Stimulated activated naive CD4-positive, alpha-beta T cell treated with Interleukin-2 at 50 U/mL for 16 hours (primary cell): Measurements from ENCODE around the gene MYCBP2.

ENCODE experiments used
- DNase-seq: peaks from one replicate; lab custom pipeline; 2025; lab: John Stamatoyannopoulos, UW

MYCBP2 gene

DNA sequence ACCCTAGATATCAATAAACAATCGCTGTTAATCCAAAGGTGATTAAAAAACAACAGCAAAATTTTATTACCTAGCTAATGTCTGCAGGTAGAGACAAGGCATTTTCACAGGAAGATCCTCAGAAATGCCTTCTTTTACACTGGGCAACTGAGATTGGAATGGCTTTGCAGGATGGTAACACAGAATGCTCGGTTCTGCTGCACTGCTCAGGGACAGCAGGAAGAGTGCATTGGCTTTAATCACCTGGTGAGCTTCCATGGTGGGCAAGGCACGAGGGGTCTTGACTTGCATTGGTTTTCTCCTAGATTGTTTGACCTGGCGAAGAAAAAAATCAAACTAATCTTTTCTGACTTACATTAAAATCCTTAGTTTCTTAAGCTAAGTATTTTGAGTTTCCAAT is 231.6 kb downstream of the MYCBP2 start:
- DNase-seq: no peak

DNA sequence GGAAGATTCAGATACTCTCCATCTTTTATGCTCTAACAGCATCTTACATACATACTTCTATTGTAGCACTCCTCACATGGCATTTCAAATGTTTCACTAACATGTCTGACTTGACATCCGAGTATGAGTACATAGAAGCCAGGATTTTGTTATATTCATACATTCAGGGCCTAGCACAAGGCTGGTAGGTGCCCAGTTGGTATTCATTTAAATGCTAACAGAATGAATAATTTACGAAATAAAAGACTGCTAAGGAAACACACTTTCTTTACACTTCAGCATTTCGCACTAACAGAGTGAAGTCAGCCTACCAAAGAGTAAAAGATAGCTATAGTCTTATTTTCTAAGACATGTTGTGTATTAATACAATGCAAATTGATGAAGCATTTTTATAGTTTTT is 232.1 kb downstream of the MYCBP2 start:
- no peak for DNase-seq

DNA sequence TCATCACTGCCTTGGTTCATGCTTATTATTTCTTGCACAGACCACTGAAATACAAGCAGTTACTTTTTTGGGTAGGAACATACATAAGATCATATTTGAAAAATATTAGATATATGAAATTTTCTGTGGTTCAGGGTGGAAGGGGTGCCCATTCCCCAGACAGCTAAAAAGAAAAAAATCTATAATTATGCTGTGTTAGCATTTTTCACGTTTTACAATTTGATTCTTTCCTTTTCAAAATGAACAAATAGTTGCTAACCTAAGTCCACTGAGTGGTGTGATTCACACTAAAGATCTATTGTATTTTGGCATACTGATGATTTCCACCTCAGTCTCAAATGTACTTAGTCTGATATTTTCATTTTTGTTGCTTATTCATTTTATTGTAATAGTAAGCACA is 233.2 kb downstream of the MYCBP2 start:
- no peak for DNase-seq

DNA sequence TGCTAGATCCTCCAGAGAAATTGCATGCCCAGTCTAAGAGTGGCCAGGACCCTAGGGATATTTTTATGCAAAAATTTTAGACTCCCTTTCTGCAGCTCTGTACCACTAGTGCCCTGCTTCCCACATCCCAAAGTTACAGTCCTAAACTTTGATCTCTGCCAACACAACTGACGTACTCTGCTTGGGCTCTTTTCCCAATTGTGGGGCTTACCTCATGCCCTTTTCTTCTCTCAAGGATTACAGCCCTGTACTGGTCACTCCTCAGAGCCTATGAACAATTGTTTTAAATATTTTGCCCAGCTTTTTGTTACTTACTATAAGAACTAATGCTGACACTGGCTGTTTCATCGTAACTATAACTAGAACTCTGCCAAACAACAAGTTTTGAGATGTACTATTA is 242.1 kb downstream of the MYCBP2 start:
- no peak for DNase-seq

DNA sequence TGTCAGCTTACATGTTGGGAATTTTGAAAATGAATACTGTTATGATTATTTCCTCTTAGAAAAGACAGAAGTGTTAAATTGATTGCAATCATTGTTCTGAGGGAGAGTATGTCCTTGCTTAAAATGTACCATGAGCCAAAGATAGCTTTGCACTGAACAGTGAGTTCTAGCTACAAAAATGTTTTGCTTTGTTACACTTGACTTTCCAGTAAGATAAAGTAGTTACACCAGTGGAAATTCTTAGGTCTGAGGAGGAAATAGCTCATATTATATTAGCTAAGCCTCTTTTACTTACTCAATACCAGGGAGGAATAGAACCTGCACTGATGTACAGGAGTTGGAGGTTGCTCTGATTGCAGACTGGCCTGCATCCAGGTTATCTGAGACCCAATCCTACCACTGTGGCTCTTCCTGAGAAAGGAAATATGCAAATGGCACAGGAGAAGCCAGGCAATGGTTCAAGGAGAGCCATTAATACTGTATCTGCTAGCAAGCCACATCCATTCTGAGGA is 246.9 kb downstream of the MYCBP2 start:
- DNase-seq: no peak

DNA sequence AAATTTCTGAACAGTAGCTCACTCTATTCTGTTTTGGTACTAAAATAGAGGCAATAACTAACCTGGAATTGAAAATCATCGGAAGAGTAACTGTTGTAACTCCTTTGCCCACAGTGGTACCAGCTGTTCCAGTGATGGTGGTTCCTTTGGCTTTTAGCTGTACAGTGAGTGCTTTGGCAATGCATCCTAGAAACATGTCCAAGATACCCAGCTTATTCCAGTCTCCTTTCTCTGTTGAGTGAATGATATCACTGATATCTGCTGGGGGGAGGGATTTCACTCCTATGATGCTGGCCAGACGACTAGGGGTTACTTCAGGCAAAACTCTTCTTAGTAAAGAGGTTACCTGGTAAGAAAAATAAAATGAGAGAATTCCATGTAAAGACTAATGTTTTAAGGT is 259.4 kb downstream of the MYCBP2 start:
- DNase-seq: no peak

DNA sequence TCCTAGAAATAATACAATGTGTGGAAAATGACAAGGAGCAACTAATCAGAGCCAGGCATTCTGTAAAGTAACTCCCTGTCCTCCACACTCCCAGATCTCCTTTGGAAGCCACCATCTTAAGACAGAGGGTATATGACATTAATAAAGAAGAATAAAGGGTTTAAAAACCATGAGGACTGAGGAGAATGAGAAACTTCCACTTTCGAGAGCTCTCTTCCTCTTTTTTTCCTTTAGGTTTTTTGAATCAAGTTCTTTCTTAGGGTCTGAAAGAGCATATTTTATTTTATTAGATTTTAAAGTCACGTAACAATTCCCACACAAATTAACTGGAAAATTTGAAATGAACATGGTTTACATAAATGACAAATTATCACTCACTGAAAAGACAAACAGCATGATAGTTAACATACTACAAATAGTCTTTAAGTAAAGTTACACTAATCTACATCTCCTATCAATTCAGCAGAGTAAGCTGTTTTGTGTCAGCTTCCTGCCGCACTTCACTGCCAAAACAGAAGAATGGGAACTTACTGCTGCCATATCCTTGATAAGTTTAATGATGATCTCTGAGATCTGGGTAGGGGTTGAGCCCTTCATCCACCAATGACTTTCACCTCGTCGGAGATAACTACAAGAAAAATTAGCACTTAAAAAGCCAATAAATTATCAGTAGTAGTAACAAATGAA is 261.3 kb downstream of the MYCBP2 start:
- DNase-seq: no peak

DNA sequence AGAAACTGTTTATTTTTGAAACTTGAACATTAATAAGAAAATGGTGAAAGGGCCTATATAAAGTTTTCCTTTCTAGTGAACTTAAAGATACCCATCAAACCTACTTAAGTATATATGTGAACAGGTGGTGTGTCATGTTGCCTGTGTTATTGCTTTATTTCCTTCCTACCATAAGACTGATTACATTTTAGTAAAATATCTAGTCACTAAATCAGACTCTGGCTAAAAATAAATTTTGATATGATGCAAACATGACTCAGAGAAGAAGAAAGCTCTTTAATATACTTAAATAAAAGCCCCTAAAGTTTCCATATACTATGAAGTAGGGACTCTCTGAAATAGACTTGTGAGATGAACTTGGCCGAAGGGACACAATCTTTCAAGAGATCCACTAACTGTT is 264.8 kb downstream of the MYCBP2 start:
- DNase-seq: no peak

DNA sequence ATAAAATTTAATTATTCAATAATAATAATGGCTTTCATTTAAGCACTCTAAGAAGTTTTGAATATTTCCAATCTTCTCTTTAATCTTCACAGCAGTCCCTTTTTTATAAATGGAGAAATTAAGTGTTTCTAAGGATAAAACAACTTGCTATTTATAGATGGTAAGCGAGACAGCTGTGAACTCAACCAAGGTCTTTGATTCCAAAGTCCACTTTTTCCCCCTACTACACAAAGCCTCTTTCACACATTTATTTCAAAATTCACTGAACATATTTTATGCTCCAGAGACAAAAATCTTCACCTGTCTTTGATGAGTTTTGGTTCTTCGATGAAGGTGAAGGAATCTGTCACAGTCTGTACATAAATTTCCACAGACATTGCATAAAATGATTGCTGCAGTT is 265.5 kb downstream of the MYCBP2 start:
- no peak for DNase-seq

DNA sequence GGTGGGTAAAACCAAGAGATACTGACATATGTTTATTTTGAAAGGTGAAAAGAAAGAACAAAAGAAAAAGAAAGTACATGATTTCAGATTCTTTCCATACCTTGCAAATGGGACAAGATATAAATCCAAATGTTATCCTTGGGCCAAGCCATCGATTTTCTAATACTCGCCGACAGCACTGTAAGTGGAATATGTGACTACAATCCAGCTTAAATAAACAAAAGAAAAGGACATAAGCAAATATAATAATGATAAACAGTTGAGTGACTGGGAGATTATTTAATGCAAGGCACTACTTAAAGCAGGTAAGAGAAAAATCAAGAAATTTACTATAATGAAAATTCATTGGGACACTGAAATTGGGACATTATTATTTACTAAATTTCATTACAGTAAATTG is 270.0 kb downstream of the MYCBP2 start:
- no peak for DNase-seq

DNA sequence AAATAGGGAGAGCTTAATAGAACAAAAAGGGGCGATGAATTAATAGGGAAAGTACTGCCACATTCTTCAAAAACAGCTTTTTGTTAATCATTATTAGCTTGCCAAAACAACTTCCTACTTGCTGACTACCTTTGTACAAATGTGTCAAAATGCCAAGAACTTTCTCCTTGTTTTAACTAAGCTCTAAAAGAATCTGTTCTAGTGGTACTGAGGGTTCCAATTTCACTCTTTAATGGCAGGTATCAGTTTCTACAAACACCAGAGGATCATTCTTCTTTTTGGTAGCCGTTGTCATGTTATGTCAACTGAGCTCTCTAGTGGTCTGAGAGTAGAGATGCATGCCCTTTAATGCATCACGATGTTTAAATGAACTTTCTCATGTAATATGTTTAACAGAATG is 270.5 kb downstream of the MYCBP2 start:
- DNase-seq: no peak

DNA sequence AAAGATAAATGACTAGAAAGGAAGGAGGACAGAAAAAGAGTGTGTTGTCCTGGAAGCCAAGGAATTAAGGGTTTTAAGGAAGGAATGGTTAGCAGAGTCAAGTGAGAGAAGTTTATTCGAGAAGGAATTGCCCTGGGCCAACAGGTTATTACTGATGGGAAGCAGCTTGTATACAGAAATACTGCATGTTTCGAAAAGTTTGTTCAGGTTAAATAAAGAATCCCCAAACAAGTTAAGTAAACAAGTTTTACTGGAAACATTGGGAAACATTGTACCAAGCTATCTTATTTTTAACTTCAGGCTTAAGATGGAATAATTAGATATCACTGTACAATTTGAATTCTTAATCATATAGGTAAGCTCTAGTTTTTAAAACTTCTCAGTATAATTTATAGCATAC is 271.7 kb downstream of the MYCBP2 start:
- DNase-seq: no peak

DNA sequence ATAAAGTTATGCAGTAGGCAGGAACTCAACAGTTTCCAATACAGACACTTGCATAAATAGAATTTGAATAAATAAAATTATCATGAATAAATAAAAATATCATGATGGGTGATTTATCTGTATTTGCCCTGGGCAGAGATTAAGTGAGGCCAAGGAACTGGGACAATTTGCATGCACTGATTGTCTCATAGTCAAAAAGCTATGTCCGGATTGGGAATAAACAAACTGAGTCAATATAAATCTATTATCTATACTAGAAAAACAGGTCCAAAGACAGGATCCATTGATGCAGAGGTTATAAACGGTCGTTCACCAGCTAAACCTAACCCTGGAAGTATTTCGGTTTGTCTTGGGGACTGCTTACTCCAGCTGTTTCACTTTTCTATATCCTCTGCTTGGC is 273.7 kb downstream of the MYCBP2 start:
- no peak for DNase-seq

DNA sequence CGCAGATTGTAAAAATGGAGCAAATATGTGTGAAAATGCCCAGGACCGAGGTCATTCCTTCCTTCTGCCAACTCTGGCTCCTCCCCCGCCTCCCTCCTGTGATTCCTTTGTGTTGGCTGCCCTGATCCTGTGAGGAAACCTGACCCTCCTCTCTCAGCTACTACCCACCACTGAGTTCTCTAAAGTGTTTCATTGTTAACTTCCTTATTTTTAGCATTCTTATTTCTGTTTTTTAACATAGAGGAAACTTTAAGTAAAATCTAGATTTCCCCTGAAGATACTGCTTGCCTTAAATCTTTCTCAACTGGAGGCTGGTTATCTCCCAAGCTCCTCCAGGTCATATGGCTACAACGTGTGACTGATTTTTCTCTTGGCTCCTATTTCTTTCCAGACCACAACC is 278.2 kb downstream of the MYCBP2 start:
- no peak for DNase-seq

DNA sequence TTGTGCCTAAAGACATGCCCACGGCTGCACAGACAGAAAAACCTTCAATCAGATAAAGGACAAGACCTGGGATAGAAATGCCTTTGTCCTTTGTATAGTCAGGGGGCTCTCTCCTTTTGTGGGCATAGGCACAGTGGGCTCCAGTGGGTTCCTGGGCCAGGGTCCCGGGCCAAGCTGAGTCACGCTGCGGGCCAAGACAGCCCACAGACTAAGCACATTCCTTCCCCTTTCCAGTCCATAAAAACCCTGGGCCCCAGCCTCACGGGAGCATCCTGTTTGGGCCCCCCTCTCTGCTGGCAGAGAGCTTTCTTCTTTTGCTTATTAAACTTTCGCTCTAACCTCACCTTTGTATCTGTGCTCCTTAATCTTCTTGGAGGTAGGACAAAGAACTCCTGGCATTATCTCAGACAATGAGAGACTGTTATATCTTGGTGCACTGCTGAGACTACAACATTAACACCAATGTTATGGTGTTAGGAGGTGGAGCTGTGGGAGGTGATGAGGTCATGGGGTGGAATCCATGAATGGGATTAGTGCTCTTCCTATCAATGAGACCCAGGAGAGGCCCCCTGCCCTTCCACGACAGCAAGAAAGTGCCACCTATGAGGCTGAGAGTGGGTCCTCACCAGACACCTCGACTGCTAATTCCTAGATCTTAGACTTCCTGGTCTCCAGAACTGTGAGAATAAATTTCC is 279.1 kb downstream of the MYCBP2 start:
- DNase-seq: no peak

DNA sequence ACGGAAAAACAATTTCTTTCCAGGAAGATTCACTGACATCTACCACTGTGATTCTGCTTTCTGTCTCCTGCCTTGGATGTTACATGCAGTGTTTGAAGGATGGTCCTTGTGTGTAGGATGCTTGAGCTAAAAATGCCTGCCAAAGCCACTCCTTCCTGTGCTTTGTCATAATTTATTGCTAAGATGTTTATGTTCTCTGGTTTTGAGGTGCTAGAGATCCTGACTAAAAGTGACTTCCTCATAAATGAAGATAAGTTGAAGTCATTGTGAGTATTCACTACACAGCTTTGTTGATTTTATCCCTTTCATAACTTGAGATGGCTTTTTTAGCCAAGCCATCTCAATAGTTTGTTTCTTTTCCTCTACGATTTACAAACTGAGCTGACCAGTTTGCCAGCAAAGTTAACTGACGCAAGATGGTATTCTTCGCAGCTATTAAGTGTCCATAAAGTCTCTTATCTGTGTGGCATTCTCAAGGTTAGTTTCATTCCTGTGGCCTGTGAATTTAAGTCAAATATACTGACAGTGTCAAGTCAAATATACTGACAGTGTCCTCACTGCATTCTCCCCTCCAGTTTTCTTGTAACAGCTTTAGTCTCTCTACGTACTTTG is 284.2 kb downstream of the MYCBP2 start:
- no peak for DNase-seq

DNA sequence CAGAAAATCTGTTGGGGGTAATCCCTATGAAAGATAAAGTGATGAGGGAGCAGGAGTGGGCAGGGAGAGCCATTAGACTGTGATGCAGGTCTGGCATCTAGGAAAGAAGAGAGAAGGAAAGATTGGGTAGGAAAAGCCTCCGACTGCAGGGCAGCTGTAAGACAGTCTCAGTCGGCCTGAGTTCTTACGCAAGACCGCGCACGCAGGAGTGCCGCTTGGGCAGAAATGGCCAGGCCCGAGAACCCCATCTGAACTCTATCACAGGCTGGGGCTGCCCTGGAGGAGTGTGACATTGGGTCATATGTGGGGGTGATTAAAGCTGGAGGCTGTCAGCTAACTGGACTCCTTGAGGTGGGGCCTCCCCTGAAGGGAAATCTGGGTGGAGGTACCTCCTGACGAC is 286.1 kb downstream of the MYCBP2 start:
- DNase-seq: no peak

DNA sequence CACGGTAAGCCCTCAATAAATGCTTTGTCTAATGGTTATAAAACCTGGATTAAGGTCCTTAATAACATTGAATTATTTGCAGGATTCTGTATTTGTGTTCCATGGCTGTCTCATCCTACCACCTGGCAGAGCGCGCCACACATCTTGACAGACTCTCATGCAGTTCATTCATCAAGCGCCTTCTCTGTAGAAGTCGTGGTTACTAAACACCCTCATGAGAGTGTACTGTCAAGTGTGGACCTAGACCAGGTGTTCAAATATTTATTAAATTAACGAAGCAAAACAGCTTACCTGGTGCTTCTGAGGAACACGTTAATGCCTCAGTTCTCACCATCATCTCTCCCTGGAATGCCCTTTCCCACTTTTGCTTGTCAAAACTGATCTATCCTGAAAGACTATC is 286.8 kb downstream of the MYCBP2 start:
- DNase-seq: no peak

DNA sequence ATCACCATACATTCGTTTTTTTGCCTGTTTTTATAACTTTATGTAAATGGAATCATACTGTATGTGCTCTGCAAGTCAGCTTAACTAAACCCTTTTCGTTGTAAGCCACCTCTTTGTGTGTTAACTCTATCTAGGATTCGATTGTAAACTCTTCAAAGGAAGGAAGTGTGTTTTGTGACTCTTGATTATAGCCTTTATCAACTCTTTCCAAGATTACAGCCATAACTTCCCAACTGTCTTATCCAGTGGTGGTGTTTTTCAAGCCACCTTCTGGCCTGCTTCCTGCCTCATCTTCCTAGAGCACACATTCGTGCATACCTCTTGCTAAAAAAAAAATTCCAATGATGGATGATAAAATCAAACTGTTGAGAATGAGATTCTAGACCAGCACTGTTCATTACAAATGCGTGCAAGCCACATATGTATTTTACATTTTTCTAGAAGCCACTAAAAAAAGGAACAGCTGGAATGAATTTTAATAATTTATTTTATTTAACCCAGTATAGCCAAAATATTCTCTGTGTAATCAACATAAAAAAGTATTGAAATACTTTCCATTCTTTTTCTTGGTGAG is 287.9 kb downstream of the MYCBP2 start:
- DNase-seq: no peak

DNA sequence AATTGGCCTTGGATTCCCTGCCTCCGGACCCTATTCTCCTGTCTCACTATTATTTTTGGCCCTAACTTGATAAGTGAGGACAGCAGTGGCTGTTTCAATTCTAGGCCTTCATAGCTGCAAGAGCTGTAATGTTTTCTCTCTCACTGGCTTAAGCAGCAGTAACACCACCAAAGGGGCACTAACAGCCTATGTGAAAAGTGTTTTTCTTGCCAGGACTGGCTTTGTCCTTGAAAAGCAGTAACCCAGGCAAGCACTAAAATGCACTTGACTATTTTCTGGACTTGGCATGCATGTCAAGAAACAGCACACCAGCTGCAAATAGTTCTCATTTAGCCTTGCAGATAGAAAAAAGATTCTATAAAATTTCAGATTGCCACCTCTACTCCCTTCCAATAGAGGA is 290.6 kb downstream of the MYCBP2 start:
- DNase-seq: no peak

DNA sequence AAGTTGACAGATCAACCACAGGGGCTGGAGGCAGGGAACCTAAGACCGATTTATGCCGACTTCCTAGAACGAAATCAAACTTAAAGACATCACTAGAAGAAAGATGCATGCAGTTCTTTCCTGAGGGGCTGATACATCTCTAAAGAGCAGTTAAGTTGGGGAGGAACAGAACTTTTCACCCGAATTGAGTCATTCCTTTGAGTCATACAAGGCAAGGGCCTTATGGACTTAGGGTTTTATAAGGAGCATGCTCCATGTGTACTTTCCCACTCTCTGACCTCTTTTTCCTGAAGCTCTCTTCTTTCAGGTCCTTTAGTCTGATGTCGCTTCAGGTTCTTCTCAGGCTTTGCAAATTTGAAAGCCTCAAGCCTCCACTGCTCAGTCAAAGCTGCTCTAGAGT is 292.0 kb downstream of the MYCBP2 start:
- no peak for DNase-seq

DNA sequence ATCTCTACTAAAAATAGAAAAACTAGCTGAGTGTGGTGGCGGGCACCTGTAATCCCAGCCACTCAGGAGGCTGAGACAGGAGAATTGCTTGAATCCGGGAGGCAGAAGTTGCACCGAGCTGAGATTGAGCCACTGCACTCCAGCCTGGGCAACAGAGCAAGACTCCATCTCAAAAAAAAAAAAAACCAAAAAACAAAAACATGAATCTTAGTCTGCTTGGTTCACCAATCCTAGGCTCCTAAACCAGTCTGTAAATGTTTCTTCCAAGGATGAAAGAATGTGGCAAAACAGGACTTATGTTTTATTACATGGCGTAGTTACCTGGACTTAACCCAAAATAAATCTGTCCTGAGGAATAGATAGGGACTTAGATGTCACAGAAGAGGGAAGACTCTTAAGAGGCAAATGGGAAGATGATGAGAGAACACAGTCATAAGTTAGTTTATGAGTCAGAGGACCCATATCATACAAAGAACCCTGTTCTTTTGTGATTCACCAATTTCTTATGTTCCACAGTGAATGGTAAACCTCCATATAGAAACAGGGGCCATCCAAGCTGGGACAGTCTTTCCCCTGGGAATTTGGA is 293.1 kb downstream of the MYCBP2 start:
- DNase-seq: no peak
